Amniotic stem cell (primary cell): ENCODE measurements around the gene PTPRT.
"Not testable (repeated sequence)": the region's sequence is repeated elsewhere in the genome, so short reads cannot be mapped to it uniquely, and the experiment has no call there.

Experiments used
- DNase-seq: peaks from one replicate; lab custom pipeline; 2025; lab: John Stamatoyannopoulos, UW

The PTPRT gene

GRCh38 chr20:42281801-42282200 lies 907.9 kb downstream of the PTPRT start:
- no peak for DNase-seq

- no peak for DNase-seq
These were observed 912.7 kb downstream of the PTPRT start for GRCh38 chr20:42276718-42277602.

- no peak for DNase-seq
These were observed 914.7 kb downstream of the PTPRT start for GRCh38 chr20:42274986-42275385.

- no peak for DNase-seq
These were observed 917.2 kb downstream of the PTPRT start for GRCh38 chr20:42272516-42272915.

GRCh38 chr20:42270539-42270938 lies 919.2 kb downstream of the PTPRT start:
- DNase-seq = no peak

- no peak for DNase-seq
These were observed 921.8 kb downstream of the PTPRT start for GRCh38 chr20:42267793-42268384.

GRCh38 chr20:42261766-42262270 lies 927.9 kb downstream of the PTPRT start:
- no peak for DNase-seq

GRCh38 chr20:42260184-42260583 lies 929.5 kb downstream of the PTPRT start:
- no peak for DNase-seq

- DNase-seq = no peak
These were observed 930.3 kb downstream of the PTPRT start for GRCh38 chr20:42259389-42259788.

GRCh38 chr20:42258564-42259302 lies 931.0 kb downstream of the PTPRT start:
- no peak for DNase-seq

GRCh38 chr20:42255821-42256220 lies 933.9 kb downstream of the PTPRT start:
- no peak for DNase-seq

GRCh38 chr20:42254673-42255072 lies 935.0 kb downstream of the PTPRT start:
- no peak for DNase-seq

GRCh38 chr20:42252116-42252515 lies 937.6 kb downstream of the PTPRT start:
- DNase-seq = no peak

GRCh38 chr20:42218621-42219374 lies 970.9 kb downstream of the PTPRT start:
- DNase-seq = no peak

GRCh38 chr20:42214074-42214473 lies 975.6 kb downstream of the PTPRT start:
- DNase-seq = no peak

- no peak for DNase-seq
These were observed 977.3 kb downstream of the PTPRT start for GRCh38 chr20:42212391-42212790.

- not testable (repeated sequence) for DNase-seq
These were observed 983.1 kb downstream of the PTPRT start for GRCh38 chr20:42206557-42206956.

GRCh38 chr20:42204109-42204660 lies 985.5 kb downstream of the PTPRT start:
- DNase-seq = no peak

- DNase-seq = no peak
These were observed 992.1 kb downstream of the PTPRT start for GRCh38 chr20:42197599-42197998.

- DNase-seq = no peak
These were observed 996.6 kb downstream of the PTPRT start for GRCh38 chr20:42193119-42193518.

GRCh38 chr20:42192321-42192720 lies 997.4 kb downstream of the PTPRT start:
- no peak for DNase-seq
